Mesenteric fat pad (tissue), 1 donor: ENCODE measurements around the gene CHMP2A. TPM values are rescaled to one million over a fixed set of nuclear protein-coding genes. Genes with fewer than 3 reads are reported as not detected.
A peak's percentile ranks its signal among the peaks of the same experiment; 100 is the strongest.

Experiments used
- DNase-seq: peaks from one replicate; pipeline ENCODE4 v3.0.0-alpha.2; 2020; ENCODE audit warnings: low spot score
- total RNA-seq: library from RNA; stranded (reverse); fragmentation: NEBNext Ultra II Directional; extraction: Animal tissue kit (Norgen Biotek cat#: 25700); gene quantifications from one replicate; pipeline ENCODE4 v1.2.1, GENCODE V29; 2021
- donor health status: DM: yes; HTN: yes; CAD: no.

The CHMP2A gene
- total RNA-seq, 1 donor from 2014 or later, result 116 TPM

- DNase-seq, result no peak
These were observed 16.1 kb upstream of the CHMP2A start for GRCh38 chr19:58570770-58571574.

GRCh38 chr19:58569943-58570670 lies 15.2 kb upstream of the CHMP2A start:
- no peak for DNase-seq

- DNase-seq, result no peak
These were observed 14.5 kb upstream of the CHMP2A start for GRCh38 chr19:58569191-58569942.

- DNase-seq, result no peak
These were observed 13.7 kb upstream of the CHMP2A start for GRCh38 chr19:58568453-58569130.

- no peak for DNase-seq
These were observed 12.1 kb upstream of the CHMP2A start for GRCh38 chr19:58566989-58567388.

DNA sequence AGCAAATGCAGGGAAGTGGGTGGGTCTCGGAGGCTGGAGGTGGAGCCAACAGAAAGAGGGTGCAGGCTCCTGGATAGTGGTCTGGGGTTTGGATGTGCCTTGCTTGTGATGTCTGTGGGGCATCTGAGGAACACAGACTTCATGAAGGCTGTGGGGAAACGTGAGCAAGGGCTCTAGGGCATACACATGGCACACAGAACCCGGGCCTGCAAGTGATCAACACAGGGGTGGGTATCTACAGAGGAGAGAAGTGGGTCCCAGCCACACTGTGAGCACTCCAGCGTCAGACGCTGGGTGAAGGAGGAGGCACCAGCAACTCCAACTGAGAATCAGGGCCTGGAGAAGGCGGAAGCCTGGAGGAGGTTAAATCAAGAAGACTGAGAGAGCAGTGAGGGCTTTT lies 8.9 kb upstream of the CHMP2A start:
- DNase-seq, result no peak

- DNase-seq, result no peak
These were observed 8.2 kb upstream of the CHMP2A start for GRCh38 chr19:58563034-58563573.

GRCh38 chr19:58562122-58563033 lies 7.5 kb upstream of the CHMP2A start:
- DNase-seq, result no peak

DNA sequence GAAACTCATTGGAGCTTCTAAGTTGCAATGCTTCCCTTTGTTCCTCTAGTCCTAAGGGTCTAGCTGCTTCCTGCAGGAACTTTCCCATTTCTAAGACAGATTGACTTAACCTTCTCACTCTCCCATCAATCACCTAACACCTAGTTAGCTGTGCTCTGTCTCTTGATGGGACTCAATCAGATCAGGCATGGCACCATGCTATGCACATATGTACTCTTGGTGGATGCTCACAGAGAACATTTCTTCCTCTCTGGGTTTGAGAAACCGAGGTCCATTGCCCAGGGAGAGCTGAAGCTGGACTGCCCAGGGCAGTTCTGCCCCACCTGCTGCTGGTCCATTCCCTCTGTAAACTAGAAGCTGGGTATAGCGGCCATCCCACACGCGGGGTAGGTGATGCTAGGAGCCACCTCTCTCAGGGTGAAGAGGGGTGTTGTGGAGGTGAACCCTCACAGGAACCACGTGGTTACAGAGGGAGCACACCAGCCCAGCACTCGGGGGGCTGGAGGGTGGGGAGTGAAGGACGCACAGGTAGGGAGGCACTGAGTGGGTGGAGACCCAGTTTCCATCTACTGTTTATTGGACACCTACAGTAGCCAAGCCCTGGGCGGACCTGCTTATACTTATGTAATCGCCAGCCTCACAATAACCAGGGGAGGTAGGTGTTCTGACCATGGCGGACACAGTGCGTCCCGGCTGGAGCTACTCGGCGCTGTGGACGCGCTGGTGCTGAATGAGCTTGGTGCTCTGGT lies 6.6 kb upstream of the CHMP2A start:
- no peak for DNase-seq

DNA sequence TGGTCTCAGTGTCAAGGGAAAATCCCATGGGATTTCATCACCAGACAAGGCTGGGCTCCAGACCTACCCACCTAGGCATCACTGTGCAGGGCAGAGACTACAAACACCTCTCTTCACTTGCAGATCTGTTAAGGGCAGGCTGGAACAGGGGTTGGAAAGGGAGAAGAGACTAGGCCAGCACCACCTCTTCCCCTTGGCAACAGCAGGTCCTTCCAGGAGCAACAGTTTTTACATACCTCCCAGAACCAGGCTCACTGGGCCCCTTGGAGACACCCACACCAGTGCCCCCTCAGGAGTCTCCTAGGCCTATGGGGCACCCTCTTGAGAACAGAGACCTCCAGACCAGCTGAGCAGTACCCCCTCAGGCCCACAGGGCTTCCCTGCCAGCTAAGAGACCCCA lies 6.0 kb upstream of the CHMP2A start:
- no peak for DNase-seq

DNA sequence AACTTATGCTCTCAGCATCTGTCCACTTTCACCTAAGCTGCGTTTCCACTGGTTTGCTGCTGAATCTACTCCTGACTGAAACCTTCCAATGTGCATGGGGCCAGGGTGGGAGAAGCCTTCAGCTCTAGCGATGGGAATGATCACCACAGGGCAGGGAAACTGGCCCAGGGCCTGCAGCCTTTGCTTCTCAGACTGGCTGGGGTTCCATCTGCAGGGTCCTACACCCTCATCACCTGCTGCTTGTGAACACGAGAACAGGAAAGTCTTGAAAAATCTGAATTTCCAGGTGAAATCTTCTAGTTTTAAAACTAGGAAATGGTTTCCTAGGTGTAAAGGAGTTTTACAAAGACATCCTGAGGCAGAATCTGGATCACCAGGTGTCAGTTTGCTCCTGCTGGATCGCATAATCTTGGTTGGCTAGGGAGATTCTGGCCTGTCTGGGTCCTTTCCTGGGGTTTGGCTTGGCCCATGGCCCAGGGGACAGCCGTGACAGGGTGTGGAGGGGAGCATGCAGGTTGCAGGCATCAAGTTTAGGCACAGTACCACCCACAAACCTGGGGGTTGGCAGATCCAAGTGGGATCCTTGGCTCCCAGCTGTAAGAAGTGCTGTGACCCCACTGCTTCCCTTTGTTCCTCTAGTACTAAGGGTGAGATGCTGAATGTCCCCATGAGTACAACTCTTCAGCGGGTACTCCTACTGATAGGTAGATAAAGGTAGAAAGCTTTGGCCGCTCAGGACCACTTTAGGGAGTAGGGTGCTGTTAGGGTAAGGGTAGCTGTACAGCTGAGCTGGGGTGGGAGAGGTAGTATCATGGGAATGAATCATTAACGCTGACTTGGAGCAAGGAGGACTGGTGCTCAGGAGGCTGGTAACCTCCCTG lies 5.3 kb upstream of the CHMP2A start:
- DNase-seq, result no peak

GRCh38 chr19:58559275-58560006 lies 4.5 kb upstream of the CHMP2A start:
- peak; percentile 97 for DNase-seq

- peak; percentile 100 for DNase-seq
These were observed 3.8 kb upstream of the CHMP2A start for GRCh38 chr19:58558623-58559274.

DNA sequence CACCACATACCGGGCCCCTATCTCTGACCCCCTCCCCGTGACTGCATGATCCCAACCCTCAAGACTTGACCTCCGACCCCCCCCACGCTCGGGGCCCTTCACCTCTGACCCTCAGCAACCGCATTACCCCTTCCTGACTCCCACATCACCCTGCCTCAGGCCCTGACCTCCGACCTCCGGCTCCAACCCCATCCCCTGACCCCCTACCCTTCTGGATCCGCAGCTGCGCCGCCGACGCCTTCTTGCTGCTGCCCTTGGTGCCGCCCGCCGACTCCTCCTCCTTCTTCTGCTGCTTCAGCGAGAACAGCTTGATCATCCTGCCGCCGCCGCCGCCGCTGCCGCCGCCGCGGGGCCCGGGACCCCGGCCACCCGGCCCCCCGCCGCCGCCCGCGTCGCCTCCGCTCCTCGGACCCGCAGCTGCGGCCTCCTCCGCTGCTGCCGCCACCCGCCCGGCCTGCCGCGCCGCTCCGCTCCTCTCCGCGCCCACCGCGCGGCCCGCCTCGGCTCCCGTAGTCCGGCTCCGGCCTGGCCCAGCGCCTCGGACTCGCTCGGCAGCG lies 3.2 kb upstream of the CHMP2A start, which contains the start of gene UBE2M:
UBE2M (minus strand) TSS at position 546 of the 557 bp plus-strand sequence; CDS start at position 316, 230 bp downstream.
- no peak for DNase-seq

DNA sequence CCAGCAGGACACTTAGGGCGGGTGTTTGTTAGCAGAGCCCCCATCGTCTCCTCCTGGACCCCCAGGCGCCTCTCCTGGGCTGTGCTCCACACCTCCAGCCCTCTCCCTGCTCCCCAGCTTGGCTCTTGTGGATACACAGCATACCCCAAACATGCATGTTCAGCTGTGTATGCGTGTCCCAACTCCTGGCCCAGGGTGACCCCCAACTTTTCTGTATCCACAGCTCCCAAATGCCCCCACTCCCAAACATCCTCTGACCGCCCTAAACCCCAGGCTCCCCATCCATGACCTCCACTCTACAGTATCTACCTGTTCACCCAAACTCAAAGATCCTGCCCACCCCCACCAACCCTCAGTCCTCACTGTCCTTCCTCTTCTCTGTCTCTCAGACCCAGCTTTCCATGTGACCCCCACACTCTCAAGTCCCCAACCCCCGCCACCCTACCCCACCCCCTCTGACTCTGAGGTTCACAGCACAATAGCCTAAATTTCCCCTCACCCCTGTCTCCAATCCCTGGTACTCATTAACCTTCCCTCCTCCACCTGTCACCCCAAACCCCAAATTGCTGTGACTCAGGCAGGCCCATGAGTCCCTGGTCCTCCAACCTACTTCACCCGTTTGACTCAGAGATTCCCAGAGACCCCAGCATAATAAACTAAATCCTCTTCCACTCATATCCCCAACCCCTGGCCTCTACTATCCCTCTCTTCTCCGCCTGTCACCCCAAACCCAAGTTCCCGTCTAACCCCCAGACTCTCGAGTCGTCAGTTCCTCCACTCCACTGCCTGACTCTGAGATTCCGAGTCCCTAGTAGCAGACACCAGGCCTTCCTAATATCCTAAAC lies 2.5 kb upstream of the CHMP2A start:
- no peak for DNase-seq
